Stimulated activated CD8-positive, alpha-beta memory T cell treated with anti-CD3 and anti-CD28 coated beads, Interleukin-7, amount 100 ng/mL, for 4 hours (primary cell): ENCODE results near the gene STK11IP.

Source experiments
- DNase-seq, 2 donors: peaks; one replicate each; pipeline ENCODE4 v3.0.0-alpha.2; 2020; ENCODE audit warnings: low read depth in 2 of 2

The STK11IP gene, protein sequence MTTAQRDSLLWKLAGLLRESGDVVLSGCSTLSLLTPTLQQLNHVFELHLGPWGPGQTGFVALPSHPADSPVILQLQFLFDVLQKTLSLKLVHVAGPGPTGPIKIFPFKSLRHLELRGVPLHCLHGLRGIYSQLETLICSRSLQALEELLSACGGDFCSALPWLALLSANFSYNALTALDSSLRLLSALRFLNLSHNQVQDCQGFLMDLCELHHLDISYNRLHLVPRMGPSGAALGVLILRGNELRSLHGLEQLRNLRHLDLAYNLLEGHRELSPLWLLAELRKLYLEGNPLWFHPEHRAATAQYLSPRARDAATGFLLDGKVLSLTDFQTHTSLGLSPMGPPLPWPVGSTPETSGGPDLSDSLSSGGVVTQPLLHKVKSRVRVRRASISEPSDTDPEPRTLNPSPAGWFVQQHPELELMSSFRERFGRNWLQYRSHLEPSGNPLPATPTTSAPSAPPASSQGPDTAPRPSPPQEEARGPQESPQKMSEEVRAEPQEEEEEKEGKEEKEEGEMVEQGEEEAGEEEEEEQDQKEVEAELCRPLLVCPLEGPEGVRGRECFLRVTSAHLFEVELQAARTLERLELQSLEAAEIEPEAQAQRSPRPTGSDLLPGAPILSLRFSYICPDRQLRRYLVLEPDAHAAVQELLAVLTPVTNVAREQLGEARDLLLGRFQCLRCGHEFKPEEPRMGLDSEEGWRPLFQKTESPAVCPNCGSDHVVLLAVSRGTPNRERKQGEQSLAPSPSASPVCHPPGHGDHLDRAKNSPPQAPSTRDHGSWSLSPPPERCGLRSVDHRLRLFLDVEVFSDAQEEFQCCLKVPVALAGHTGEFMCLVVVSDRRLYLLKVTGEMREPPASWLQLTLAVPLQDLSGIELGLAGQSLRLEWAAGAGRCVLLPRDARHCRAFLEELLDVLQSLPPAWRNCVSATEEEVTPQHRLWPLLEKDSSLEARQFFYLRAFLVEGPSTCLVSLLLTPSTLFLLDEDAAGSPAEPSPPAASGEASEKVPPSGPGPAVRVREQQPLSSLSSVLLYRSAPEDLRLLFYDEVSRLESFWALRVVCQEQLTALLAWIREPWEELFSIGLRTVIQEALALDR

DNA sequence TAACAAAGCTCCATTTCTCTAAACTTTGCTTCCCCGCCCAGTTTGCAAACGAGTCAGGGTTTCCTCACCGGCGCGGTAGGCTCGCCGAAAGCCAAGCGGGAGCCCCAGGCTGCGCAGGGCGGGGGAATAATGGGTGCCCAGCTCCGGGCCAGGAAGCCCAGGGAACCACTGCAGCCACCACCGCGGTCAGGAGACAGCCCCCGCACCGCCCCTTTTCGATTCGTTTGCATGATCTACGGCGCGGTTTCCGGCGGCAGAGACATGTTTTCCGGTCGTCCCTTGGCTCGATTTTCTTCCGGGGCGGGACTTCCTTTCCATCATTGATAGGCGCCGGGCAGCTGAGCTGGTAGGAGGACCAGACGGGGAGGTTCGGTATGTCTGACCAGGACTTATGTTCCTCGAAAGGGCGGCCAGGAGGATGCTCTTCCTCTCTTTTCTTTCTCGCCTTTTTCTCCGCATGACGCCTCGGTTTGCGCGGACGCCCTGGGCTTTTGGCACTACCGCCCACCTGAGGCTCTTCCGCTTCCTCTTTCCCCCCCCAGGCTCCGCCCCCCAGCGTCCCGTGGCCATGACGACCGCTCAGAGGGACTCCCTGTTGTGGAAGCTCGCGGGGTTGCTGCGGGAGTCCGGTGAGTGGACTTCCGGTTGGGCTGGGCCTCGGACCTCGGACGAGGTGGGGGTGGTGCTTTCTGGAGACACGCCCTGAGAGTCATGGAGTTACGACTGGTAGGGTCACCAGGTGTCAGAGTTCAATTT is at the start of gene STK11IP:
TSS of gene STK11IP (plus strand) at position 306 of the 756 bp plus-strand sequence. CDS start at position 569, 263 bp downstream.
- DNase-seq: peak; percentile 85 to 87

DNA sequence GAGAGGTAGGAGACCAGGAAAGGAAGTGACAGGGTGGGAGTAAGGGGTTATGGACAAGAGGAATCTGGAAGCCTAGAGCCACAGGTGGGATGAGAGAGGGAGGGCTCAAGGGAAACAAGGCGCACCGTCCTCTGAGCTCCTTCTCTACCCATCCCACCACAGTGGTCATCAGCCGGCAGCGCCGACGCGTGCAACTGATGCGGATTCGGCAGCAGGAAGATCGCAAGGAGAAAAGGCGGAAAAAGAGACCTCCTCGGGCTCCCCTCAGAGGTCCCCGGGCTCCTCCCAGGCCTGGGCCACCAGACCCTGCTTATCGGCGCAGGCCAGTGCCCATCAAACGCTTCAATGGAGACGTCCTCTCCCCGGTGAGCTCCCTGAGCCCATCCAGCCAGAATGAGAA is 48.7 kb upstream of the STK11IP start:
- no peak for DNase-seq

- DNase-seq: no peak
Measured at GRCh38 chr2:219549619-219550018, 48.0 kb upstream of the STK11IP start.

DNA sequence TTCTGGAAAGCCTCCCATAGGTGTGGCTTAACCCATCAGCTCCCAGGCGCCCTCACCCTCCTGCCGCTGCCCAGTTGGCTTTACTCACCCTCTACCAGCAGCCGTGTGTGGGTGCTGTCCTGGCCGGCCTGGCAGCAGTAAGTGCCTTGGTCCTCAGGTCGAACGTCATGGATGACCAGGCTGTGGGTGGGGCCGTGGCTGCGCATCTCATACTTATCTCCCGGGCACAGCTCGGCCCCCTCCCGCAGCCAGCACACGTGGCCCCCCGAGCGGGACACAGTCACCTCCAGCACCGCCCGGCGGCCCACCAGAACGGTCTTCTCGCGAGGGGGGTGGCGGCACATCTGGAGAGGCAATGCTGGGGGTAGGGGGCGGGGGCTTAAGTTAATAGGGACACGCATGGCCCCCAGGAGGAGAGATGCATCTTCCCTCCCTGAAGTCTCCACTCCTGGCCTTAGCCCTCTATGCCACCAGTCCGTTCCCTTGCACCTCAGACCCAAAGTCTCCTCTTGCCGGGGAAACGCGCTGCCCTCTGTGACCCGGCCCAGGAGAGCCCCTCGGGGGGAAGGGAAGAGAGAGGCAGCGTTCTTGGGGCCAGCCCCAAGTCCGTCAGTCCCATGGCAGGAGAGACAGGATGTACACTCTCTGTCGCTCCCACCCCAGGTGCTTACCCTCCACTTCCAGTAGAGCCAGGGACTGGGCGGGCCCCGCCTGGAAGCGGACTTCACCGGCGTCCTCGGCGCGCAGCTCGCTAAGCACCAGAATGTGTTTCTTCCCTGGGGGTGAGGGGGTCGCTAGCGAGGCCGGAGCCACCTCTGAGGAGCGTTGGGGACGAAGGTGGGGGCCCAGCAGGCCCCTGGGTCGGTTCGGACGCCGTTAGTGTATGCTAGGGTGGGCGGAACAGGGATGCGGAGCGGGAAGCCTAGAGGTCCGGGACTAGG is 45.9 kb upstream of the STK11IP start:
- no peak for DNase-seq

DNA sequence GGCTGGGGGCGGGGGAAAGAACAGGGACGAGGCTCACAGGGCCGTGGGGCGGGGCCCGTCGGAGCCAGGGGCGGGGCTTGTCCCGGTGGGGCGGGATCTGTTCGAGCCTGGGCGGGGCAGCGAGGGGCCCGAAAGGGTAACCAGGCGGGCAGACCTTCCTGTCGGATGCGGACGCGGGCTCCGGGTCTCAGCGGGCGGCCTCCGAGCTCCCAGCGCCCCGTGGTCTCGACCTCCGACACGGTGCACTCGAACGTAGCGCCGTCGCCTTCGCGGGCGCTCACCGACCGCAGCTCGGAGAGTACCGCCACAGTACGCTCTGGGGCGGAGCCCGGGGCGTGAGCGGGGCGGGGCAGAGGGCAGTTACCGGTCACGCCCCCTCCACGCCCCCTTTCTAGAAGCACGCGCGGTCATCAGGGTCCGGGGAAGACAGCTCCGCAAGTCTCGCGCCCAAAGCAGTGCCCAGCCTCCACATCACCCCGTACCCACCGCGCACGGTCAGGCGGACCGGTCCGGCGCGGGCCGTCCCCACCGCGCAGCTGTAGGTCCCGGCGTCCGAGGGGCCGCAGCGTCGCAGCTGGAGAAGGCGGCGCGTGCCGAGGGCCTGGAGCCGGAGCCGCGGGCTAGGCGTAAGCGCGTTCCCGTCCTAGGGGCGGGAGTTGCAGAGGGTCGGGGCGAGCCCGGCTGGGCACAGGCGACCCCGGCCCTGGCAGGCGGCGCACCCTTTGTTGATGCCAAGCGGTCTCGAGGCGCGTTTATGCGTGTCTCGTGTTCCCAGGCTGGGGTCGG is 45.1 kb upstream of the STK11IP start:
- DNase-seq: peak; percentile 50 to 73

DNA sequence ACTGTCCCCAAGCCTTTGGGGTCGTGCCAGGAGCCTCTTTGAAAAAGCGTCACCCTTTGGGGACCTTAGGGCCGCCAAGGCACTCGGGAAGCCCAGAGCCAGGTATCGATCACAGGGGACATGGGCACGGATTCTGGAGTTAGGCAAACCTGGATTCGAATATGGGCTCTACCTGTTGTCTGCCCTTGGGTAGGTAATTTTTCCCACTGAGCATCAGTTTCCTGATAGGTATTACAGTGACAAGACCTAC is 44.6 kb upstream of the STK11IP start:
- DNase-seq: no peak

- no peak for DNase-seq
Measured at GRCh38 chr2:219553463-219553963, 44.1 kb upstream of the STK11IP start.

DNA sequence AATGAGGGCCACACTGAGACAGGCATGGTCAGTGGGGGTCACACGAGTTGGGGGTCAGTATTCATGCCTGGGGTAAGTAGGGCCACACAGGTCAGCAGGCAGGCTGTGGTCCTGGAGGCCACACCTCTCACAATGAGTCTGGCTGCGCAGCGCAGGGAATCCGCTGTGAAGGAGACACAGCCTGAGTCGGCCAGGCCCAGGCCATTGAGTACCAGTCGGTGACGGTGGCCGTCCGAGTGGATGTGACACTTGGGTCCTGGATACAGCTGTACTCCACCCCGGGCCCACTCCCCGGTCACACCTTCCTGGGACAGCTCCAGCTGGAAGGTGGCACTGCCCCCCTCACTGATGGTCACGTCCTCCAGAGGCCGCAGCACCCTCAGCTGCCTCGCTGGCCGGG is 43.3 kb upstream of the STK11IP start:
- no peak for DNase-seq

- no peak for DNase-seq
Measured at GRCh38 chr2:219555956-219556355, 41.7 kb upstream of the STK11IP start.

GRCh38 chr2:219556413-219556812 is 41.2 kb upstream of the STK11IP start:
- DNase-seq: no peak

GRCh38 chr2:219557320-219557719 is 40.3 kb upstream of the STK11IP start:
- DNase-seq: no peak

DNA sequence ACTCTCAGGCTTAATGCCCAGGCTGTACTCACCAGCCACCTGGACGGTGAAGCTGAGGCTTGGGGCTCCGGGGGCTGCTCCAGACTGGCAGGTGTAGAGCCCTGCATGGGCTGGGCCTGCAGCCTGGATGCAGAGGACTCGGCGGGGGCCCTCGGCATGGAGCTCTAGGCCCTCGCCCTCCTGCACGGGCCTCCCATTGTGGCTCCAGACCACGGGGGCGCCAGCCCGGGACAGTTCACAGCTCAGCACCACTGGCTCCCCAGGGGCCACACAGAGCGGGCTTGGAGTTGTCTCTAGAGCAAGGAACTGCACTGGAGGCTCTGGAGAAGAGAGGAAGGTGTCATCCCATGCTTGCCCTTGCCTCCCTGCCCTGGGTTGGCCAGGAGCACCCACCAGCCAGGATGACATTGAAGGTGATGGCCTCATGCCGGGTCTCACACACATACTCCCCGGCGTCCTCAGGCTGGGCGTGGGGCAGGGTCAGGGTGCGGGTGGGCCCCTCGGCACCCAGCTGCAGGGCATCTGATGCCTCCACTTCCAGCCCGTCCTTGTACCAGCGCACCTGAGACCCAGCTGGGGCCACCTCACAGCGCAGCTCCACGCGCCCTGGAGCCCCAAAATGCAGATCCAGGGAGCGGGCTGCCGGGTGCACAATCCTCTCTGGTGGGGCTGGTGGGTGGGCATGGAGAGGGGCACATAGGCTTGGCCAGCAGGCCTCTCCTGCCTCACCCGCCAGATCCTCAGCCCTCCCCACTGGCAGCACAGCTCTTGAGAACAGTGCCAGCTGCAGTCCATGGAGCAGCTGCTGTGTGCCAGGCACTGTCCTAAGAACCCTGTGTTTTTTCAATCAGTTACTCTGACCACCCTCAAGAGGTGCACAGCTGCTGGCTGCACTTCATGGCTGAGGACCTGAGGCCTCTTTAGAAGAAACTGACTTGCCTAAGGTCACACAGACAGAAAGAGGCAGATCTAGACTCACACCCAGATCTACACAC is 39.6 kb upstream of the STK11IP start:
- DNase-seq: no peak

GRCh38 chr2:219559156-219559915 is 38.3 kb upstream of the STK11IP start:
- DNase-seq: no peak

- no peak for DNase-seq
Measured at GRCh38 chr2:219560037-219560892, 37.4 kb upstream of the STK11IP start.

DNA sequence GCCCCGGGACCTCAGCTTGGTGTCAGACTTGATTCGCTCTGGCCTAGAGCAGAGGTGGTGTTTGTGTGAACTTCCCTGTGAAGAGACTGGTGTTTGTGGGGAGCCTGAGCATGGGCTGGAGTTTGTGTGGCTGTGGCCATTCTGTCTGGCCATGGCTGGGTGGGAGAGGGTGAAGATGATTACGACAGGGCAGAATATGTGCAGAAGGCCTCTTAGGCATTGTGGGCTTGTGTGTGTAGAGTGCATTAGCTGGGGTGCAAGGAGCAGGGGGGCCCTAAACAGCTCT is 36.8 kb upstream of the STK11IP start:
- no peak for DNase-seq

DNA sequence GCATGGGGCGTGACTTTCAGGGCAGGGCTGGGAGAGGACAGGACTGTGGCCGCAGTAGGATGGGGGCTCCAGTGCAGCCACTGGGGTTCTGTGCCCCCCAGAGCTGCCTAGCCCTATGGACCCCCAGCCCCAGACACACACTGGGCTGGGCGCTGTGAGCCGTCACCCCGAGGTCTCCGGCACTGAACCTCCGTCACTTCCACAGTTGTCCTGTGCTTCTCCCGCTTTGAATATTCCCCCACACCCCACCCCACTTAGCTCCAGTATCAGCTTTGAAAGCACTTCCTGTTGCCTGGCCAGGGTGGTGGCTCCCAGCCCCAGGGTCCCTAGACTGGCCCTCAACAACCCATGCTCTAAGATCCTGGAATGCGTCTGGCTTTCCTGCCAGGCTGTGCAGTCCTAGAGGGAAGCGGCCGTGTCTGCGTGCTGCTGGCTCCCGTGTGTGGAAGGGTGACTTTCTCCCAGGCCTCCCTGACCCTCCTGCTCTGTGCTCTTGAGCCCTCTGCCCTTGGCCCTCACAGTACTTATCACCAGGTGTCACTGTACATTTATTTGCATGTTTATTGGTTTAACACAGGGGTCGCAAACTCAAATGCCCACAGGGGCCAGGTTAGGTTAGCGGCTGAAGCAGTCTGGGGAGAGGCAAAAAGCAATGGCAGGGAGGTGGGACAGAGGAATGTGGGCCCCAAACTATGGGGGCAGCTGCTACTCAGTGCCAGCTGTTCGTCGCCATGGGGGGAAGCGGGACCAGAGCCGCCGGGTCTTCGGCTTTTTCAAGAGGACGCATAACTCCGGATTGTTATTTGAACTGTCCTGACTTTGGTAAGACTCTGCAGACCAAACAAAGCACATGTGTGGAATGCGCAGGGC is 36.2 kb upstream of the STK11IP start:
- DNase-seq: no peak
